Caco-2 (cell line): Measurements from ENCODE around the gene KLHL22. TPM values are rescaled to one million over a fixed set of nuclear protein-coding genes. Genes with fewer than 3 reads are reported as not detected.

Experiments
- BruUV-seq: library from RNA; stranded (reverse); fragments of 400-500 nt; replicated peaks from 2 replicates; lab custom pipeline; 2021; lab: Mats Ljungman, UMichigan
- CTCF ChIA-PET: fragments of 300-600 bp; sonication (Branson Sonifier 250); formaldehyde crosslinking; loops from one replicate; lab custom pipeline; 2022; ENCODE audit warnings: antibody characterized with exemption; lab: Charles Lee
- POLR2A ChIA-PET: fragments of 300-600 bp; sonication (Branson Sonifier 250); formaldehyde crosslinking; loops from one replicate; lab custom pipeline; 2022; ENCODE audit warnings: antibody characterized with exemption; lab: Charles Lee
- DNase-seq, 2 experiments: peaks; one replicate each; pipeline versions ENCODE4 v3.0.0 to v3.0.0-alpha.2; 2020 to 2022
- H3K27me3 ChIP-seq: replicated peaks from 2 replicates; pipeline ENCODE4 v1.6.0; 2011; ENCODE audit warnings: low read length; ENCODE audit not compliant: control insufficient read depth, insufficient read depth
- H3K36me3 ChIP-seq: 2 replicates; pipeline ENCODE4 v1.5.1; 2011; ENCODE audit warnings: low read length; ENCODE audit not compliant: control insufficient read depth, insufficient read depth
- H3K4me1 ChIP-seq: fragments of 250-450 bp; sonication (Bioruptor Pico); 2 replicates; pipeline ENCODE4 v1.5.1; 2020; ENCODE audit warnings: mild to moderate bottlenecking
- H3K4me3 ChIP-seq: 2 replicates; pipeline ENCODE4 v1.5.1; 2011; ENCODE audit warnings: low read depth, mild to moderate bottlenecking, control low read depth, low read length
- H3K9me3 ChIP-seq: fragments of 250-450 bp; sonication (Bioruptor Pico); 2 replicates; pipeline ENCODE4 v1.5.1; 2020; ENCODE audit warnings: mild to moderate bottlenecking, moderate library complexity
- H3K27ac Mint-ChIP-seq: one replicate; pipeline ENCODE4 v1.8.0; 2022; ENCODE audit warnings: mixed read lengths; ENCODE audit not compliant: unreplicated experiment
- H3K27me3 Mint-ChIP-seq: one replicate; pipeline ENCODE4 v1.8.0; 2022; ENCODE audit warnings: mixed read lengths; ENCODE audit not compliant: insufficient read depth, unreplicated experiment
- H3K36me3 Mint-ChIP-seq: one replicate; pipeline ENCODE4 v1.8.0; 2022; ENCODE audit warnings: mild to moderate bottlenecking, mixed read lengths; ENCODE audit not compliant: insufficient read depth, unreplicated experiment
- H3K4me1 Mint-ChIP-seq: one replicate; pipeline ENCODE4 v1.8.0; 2022; ENCODE audit warnings: low read depth, mixed read lengths; ENCODE audit not compliant: unreplicated experiment
- H3K4me3 Mint-ChIP-seq: one replicate; pipeline ENCODE4 v1.8.0; 2022; ENCODE audit warnings: mild to moderate bottlenecking, moderate library complexity, mixed read lengths; ENCODE audit not compliant: unreplicated experiment
- H3K9me3 Mint-ChIP-seq: one replicate; pipeline ENCODE4 v1.8.0; 2022; ENCODE audit warnings: mixed read lengths; ENCODE audit not compliant: unreplicated experiment
- CTCF ChIP-seq, 2 experiments: fragments of 200-600 bp in 1 of 2; IDR thresholded peaks; 1 replicate in 1 of 2; 2 replicates in 1 of 2; pipeline versions ENCODE4 v1.5.1 to v1.8.0; 2011 to 2022; ENCODE audit warnings: antibody characterized with exemption in 1 of 2, control low read depth in 1 of 2, inconsistent platforms in 1 of 2, low read depth in 1 of 2, low read length in 1 of 2, mild to moderate bottlenecking in 1 of 2, moderate library complexity in 1 of 2; ENCODE audit not compliant: insufficient read depth in 1 of 2, severe bottlenecking in 1 of 2, unreplicated experiment in 1 of 2
- intact Hi-C: fragments of 100-400 bp; cut with micrococcal nuclease; formaldehyde crosslinking; loops from one replicate; pipeline ENCODE4 v1.10.0; 2022; ENCODE audit not compliant: unreplicated experiment
- total RNA-seq: library from RNA; stranded (reverse); gene quantifications from 2 replicates; pipeline ENCODE4 v1.2.3, GENCODE V29; 2022

The KLHL22 gene
- total RNA-seq, 1 experiment from 2014 or later = 24.4 TPM

DNA sequence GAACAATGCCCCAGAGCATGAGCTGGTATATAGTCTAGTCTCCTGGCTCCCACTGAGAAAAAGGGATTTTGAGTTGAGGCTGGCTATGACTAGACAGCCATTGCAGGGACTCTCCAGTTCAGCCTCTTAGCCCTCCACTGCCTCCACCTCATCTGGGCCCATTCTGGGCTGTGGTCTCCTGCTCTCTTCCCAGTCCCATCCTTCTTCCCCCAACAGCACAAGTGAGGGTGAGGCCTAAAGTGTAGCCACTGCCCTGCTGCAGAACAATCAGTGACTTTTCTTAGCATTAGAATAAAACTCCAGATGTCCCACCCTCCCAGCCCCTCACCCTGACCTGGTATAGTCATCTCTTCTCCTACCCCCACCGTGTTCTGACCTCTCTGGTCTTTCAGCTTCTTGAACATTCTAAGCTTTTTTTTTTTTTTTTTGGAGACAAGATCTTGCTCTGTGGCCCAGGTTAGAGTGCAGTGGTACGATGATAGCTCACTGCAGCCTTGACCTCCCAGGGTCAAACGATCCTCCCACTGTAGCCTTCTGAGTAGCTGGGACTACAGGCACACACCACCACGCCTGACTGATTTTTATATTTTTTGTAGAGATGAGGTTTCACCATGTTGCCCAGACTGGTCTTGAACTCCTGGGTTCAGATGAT lies 16.1 kb upstream of the KLHL22 start:
- H3K27ac Mint-ChIP-seq = peak overlapping the region; percentile 60
- H3K36me3 Mint-ChIP-seq = peaks cover 29% of the 10 kb centered on the region
- ChIA-PET CTCF (interaction anchor here (0.6 kb wide), 1 partner anchor 1311 kb away, joined by 3 read pairs; no protein-coding TSS in a partner anchor), POLR2A (interaction anchor here (0.6 kb wide), 1 partner anchor 9 kb away, joined by 6 read pairs; no protein-coding TSS in a partner anchor)
- H3K4me3 Mint-ChIP-seq = peak overlapping the region; percentile 5
- Histone ChIP-seq H3K9me3 (no peaks in the 10 kb centered on the region), H3K4me3 (no peak overlapping the region), H3K27me3 (no peaks in the 10 kb centered on the region), H3K4me1 (peaks cover 22% of the 10 kb centered on the region), H3K36me3 (no peaks in the 10 kb centered on the region)
- peaks cover 33% of the 10 kb centered on the region for H3K4me1 Mint-ChIP-seq
- no peaks in the 10 kb centered on the region for H3K9me3 Mint-ChIP-seq
- no peak for DNase-seq
- H3K27me3 Mint-ChIP-seq = no peaks in the 10 kb centered on the region
- TF ChIP-seq CTCF (IDR thresholded peaks at IDR 0.05; ENCODE audit: insufficient read depth in 1 of 2, low read depth in 1 of 2, low read length in 1 of 2, severe bottlenecking in 1 of 2, unreplicated experiment in 1 of 2) = no peak
- intact Hi-C loops = no loop called here
- no TSS peak for BruUV-seq

- no peak for TF ChIP-seq CTCF (IDR thresholded peaks at IDR 0.05; ENCODE audit: insufficient read depth in 1 of 2, low read depth in 1 of 2, low read length in 1 of 2, severe bottlenecking in 1 of 2, unreplicated experiment in 1 of 2)
- POLR2A ChIA-PET = interaction anchor here (0.6 kb wide), 1 partner anchor 10 kb away, joined by 6 read pairs; no protein-coding TSS in a partner anchor
- H3K27ac Mint-ChIP-seq = peak overlapping the region; percentile 89
- DNase-seq = no peak
- no peak overlapping the region for H3K4me3 Mint-ChIP-seq
- intact Hi-C loops = no loop called here
- H3K4me3 ChIP-seq = no peak overlapping the region
- peaks cover 22% of the 10 kb centered on the region for H3K4me1 ChIP-seq
- BruUV-seq = no TSS peak
- no peaks in the 10 kb centered on the region for H3K27me3 Mint-ChIP-seq
- H3K36me3 ChIP-seq = no peaks in the 10 kb centered on the region
- H3K4me1 Mint-ChIP-seq = peaks cover 33% of the 10 kb centered on the region
- peaks cover 27% of the 10 kb centered on the region for H3K36me3 Mint-ChIP-seq
- H3K9me3 ChIP-seq = no peaks in the 10 kb centered on the region
- H3K27me3 ChIP-seq = no peaks in the 10 kb centered on the region
- H3K9me3 Mint-ChIP-seq = no peaks in the 10 kb centered on the region
- CTCF ChIA-PET = interaction anchor here (0.6 kb wide), 1 partner anchor 1311 kb away, joined by 3 read pairs; no protein-coding TSS in a partner anchor
These were observed 15.4 kb upstream of the KLHL22 start for GRCh38 chr22:20510811-20511577.

DNA sequence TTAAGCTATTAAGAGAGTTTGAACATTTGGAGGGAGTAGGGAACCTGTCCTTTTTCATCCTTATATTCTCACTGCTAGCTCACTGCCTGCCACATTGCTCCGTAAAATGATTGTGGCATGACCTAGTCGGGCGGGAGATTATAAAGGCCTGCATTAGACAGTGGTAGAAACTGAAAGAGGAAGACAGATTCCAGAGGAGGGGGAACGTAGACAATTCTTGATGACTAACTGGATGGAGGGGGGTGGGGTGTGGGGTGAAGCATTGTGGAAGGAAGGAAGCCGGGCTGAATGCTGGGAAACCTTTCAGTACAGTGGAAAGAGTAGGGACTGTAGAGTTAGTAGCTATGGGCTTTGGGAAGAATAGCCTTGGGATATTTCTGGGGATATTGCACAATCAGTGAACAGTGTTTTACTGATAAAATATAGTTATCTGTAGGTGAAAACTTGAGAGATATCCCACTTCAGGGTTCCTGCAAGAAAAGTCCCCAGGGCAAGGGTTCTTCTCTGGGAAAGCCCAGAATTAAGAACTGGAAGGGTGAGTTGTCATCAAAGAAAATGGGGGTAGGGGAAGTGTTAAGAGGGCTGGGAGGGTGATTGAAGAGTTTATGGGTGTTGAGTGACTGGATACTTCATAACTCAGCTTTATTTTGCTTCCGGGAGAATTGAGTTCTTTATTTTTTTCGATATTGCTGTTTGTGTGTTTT lies 13.9 kb upstream of the KLHL22 start:
- POLR2A ChIA-PET = interaction anchor here (1.0 kb wide), 1 partner anchor 350 kb away, joined by 3 read pairs; no protein-coding TSS in a partner anchor
- H3K4me3 Mint-ChIP-seq = peak overlapping the region; percentile 89

More for the DNA sequence above, 13.9 kb upstream of the KLHL22 start:
- Histone ChIP-seq H3K36me3 (no peaks in the 10 kb centered on the region), H3K4me1 (peaks cover 22% of the 10 kb centered on the region), H3K9me3 (no peaks in the 10 kb centered on the region), H3K27me3 (no peaks in the 10 kb centered on the region), H3K4me3 (peak overlapping the region; percentile 82)
- TF ChIP-seq CTCF (IDR thresholded peaks at IDR 0.05; ENCODE audit: insufficient read depth in 1 of 2, low read depth in 1 of 2, low read length in 1 of 2, severe bottlenecking in 1 of 2, unreplicated experiment in 1 of 2) = no peak
- Mint-ChIP-seq H3K4me1 (peaks cover 33% of the 10 kb centered on the region), H3K27ac (peak overlapping the region; percentile 89), H3K27me3 (no peaks in the 10 kb centered on the region), H3K9me3 (no peaks in the 10 kb centered on the region), H3K36me3 (peaks cover 18% of the 10 kb centered on the region)
- CTCF ChIA-PET = interaction anchor here (0.6 to 0.7 kb wide), 3 partner anchors 13 to 97 kb away, joined by 3 to 4 read pairs (median 3); no protein-coding TSS in a partner anchor
- intact Hi-C loops = no loop called here
- no TSS peak for BruUV-seq
- peak; percentile 81 to 86 for DNase-seq
